ENCODE data around the gene FOSB. TPM values are rescaled to one million over a fixed set of nuclear protein-coding genes. Genes with fewer than 3 reads are reported as not detected.

FOSB gene
- total RNA-seq, 1 donor from 2014 or later = 20.6 TPM

- DNase-seq (ENCODE audit: extremely low spot score in 2 of 2) = no peak
- no peaks in the 10 kb centered on the region for H3K27me3 ChIP-seq
- H3K27ac ChIP-seq = peak overlapping the region; percentile 83
- H3K4me3 ChIP-seq = peak overlapping the region; percentile 55 to 57
- H3K4me1 ChIP-seq = peaks cover 66% of the 10 kb centered on the region
- intact Hi-C loops (cut with DNase I) = no loop called here
- no peaks in the 10 kb centered on the region for H3K9me3 ChIP-seq
- TF ChIP-seq POLR2A (IDR thresholded peaks at IDR 0.05) = no peak
- no peak for TF ChIP-seq CTCF (IDR thresholded peaks at IDR 0.05)
- peak; percentile 9 to 25 for TF ChIP-seq POLR2AphosphoS5 (IDR thresholded peaks at IDR 0.05; ENCODE audit: insufficient read depth in 1 of 2, low read depth in 1 of 2)
- no peaks in the 10 kb centered on the region for H3K36me3 ChIP-seq
Observed at GRCh38 chr19:45451131-45451849, 16.5 kb upstream of the FOSB start.

GRCh38 chr19:45451850-45452387 is 15.9 kb upstream of the FOSB start:
- intact Hi-C loops (cut with DNase I) = no loop called here
- no peak overlapping the region for H3K4me3 ChIP-seq
- H3K36me3 ChIP-seq = no peaks in the 10 kb centered on the region
- TF ChIP-seq POLR2AphosphoS5 (IDR thresholded peaks at IDR 0.05; ENCODE audit: insufficient read depth in 1 of 2, low read depth in 1 of 2) (peak in 1 of 2 donors; percentile 4), CTCF (IDR thresholded peaks at IDR 0.05) (no peak)
- peaks cover 66% of the 10 kb centered on the region for H3K4me1 ChIP-seq
- peak overlapping the region; percentile 83 for H3K27ac ChIP-seq
- H3K27me3 ChIP-seq = no peaks in the 10 kb centered on the region
- no peaks in the 10 kb centered on the region for H3K9me3 ChIP-seq
- no peak for DNase-seq (ENCODE audit: extremely low spot score in 2 of 2)

GRCh38 chr19:45455707-45456499 is 11.9 kb upstream of the FOSB start:
- intact Hi-C loops (cut with DNase I) = no loop called here
- H3K4me3 ChIP-seq = peak overlapping the region; percentile 20 to 23
- peaks cover 32% of the 10 kb centered on the region for H3K4me1 ChIP-seq

DNA sequence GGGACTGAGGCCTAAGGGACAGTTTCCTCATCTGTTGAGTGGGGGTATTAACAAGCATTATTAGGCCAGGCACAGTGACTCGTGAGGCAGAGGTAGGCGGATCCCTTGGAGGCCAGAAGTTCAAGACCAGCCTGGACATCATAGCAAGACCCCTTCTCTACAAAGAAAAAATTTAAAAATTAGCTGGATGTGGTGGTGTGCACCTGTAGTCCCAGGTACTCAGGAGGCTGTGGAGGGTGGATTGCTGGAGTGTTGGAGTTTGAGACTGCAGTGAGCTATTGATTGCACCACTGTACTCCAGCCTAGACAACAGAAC is 11.3 kb upstream of the FOSB start:
- Histone ChIP-seq H3K27me3 (no peaks in the 10 kb centered on the region), H3K4me1 (peaks cover 27% of the 10 kb centered on the region), H3K4me3 (peak overlapping the region in 1 of 2 donors; percentile 23), H3K9me3 (no peaks in the 10 kb centered on the region), H3K27ac (peak overlapping the region; percentile 94), H3K36me3 (no peaks in the 10 kb centered on the region)
- TF ChIP-seq POLR2A (IDR thresholded peaks at IDR 0.05) = no peak
- TF ChIP-seq CTCF (IDR thresholded peaks at IDR 0.05) = no peak
- no peak for TF ChIP-seq POLR2AphosphoS5 (IDR thresholded peaks at IDR 0.05; ENCODE audit: insufficient read depth in 1 of 2, low read depth in 1 of 2)
- intact Hi-C loops (cut with DNase I) = no loop called here
- DNase-seq (ENCODE audit: extremely low spot score in 2 of 2) = no peak

More at GRCh38 chr19:45455707-45456499, 11.9 kb upstream of the FOSB start:
- H3K27me3 ChIP-seq = no peaks in the 10 kb centered on the region
- no peaks in the 10 kb centered on the region for H3K36me3 ChIP-seq
- H3K9me3 ChIP-seq = no peaks in the 10 kb centered on the region
- H3K27ac ChIP-seq = peak overlapping the region; percentile 94
- TF ChIP-seq POLR2A (IDR thresholded peaks at IDR 0.05) (no peak), POLR2AphosphoS5 (IDR thresholded peaks at IDR 0.05; ENCODE audit: insufficient read depth in 1 of 2, low read depth in 1 of 2) (peak; percentile 95 to 96)
- DNase-seq (ENCODE audit: extremely low spot score in 2 of 2) = peak in 1 of 2 donors; percentile 99

DNA sequence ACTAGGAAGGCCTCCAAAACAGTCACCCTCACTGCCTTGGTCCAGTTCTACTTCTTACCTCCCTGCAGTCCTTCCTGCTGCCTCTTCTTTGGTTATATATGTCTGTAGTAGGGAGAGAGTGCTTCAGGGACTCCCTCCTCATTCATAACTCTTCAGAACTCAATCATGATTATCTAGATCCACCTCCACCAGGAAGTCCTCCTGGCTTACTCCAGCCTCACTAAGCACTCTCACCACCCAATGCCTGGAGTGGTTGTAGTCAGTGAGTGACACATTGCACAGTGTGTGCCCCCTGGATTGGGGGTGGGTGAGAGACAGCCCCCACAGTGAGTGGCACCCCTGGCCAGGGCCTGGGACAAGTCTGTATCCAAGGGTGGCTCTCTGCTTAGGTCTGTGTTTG is 10.0 kb upstream of the FOSB start:
- H3K36me3 ChIP-seq = no peaks in the 10 kb centered on the region
- intact Hi-C loops (cut with DNase I) = no loop called here
- no peaks in the 10 kb centered on the region for H3K9me3 ChIP-seq
- H3K27me3 ChIP-seq = no peaks in the 10 kb centered on the region
- peaks cover 22% of the 10 kb centered on the region for H3K4me1 ChIP-seq
- H3K27ac ChIP-seq = no peak overlapping the region
- no peak for TF ChIP-seq POLR2AphosphoS5 (IDR thresholded peaks at IDR 0.05; ENCODE audit: insufficient read depth in 1 of 2, low read depth in 1 of 2)
- TF ChIP-seq POLR2A (IDR thresholded peaks at IDR 0.05) = no peak
- TF ChIP-seq CTCF (IDR thresholded peaks at IDR 0.05) = no peak
- no peak for DNase-seq (ENCODE audit: extremely low spot score in 2 of 2)
- H3K4me3 ChIP-seq = no peak overlapping the region
